ENCODE data around the gene PTPRM.

PTPRM gene

GRCh38 chr18:7726522-7726921 lies 159.4 kb downstream of the PTPRM start:
- Histone ChIP-seq H3K9me3 (no peaks in the 10 kb centered on the region), H3K4me3 (no peak overlapping the region), H3K27me3 (no peaks in the 10 kb centered on the region), H3K4me1 (peaks cover 0 to 22% (median 4%) of the 10 kb centered on the region in 4 donors), H3K36me3 (no peaks in the 10 kb centered on the region), H3K27ac (no peak overlapping the region)
- no peak for TF ChIP-seq CTCF (IDR thresholded peaks at IDR 0.05)
- DNase-seq: no peak
- intact Hi-C loops (cut with DNase I; ENCODE audit: low total_unique reads): no loop called here

GRCh38 chr18:7727361-7728076 lies 160.4 kb downstream of the PTPRM start:
- Histone ChIP-seq H3K36me3 (no peaks in the 10 kb centered on the region), H3K4me3 (no peak overlapping the region), H3K9me3 (no peaks in the 10 kb centered on the region), H3K4me1 (peaks cover 0 to 22% (median 4%) of the 10 kb centered on the region in 4 donors), H3K27me3 (no peaks in the 10 kb centered on the region), H3K27ac (no peak overlapping the region)
- DNase-seq: no peak
- no peak for TF ChIP-seq CTCF (IDR thresholded peaks at IDR 0.05)
- intact Hi-C loops (cut with DNase I; ENCODE audit: low total_unique reads): no loop called here

- Histone ChIP-seq H3K27me3 (no peaks in the 10 kb centered on the region), H3K9me3 (no peaks in the 10 kb centered on the region), H3K4me3 (no peak overlapping the region), H3K27ac (no peak overlapping the region), H3K4me1 (peaks cover 0 to 22% (median 4%) of the 10 kb centered on the region in 4 donors), H3K36me3 (no peaks in the 10 kb centered on the region)
- DNase-seq: no peak
- TF ChIP-seq CTCF (IDR thresholded peaks at IDR 0.05): no peak
- intact Hi-C loops (cut with DNase I; ENCODE audit: low total_unique reads): no loop called here
Measured at GRCh38 chr18:7728297-7728696, 161.2 kb downstream of the PTPRM start.

- DNase-seq: no peak
- no peaks in the 10 kb centered on the region for H3K9me3 ChIP-seq
- H3K27ac ChIP-seq: no peak overlapping the region
- no peak for TF ChIP-seq CTCF (IDR thresholded peaks at IDR 0.05)
- no peaks in the 10 kb centered on the region for H3K27me3 ChIP-seq
- intact Hi-C loops (cut with DNase I; ENCODE audit: low total_unique reads): no loop called here
- no peaks in the 10 kb centered on the region for H3K36me3 ChIP-seq
- no peak overlapping the region for H3K4me3 ChIP-seq
- H3K4me1 ChIP-seq: peaks cover 0 to 23% (median 4%) of the 10 kb centered on the region in 4 donors
Measured at GRCh38 chr18:7729868-7730267, 162.8 kb downstream of the PTPRM start.

- intact Hi-C loops (cut with DNase I; ENCODE audit: low total_unique reads): no loop called here
- no peak overlapping the region for H3K27ac ChIP-seq
Measured at GRCh38 chr18:7730682-7731081, 163.6 kb downstream of the PTPRM start.

More at GRCh38 chr18:7730682-7731081, 163.6 kb downstream of the PTPRM start:
- TF ChIP-seq CTCF (IDR thresholded peaks at IDR 0.05): no peak
- Histone ChIP-seq H3K4me1 (peaks cover 0 to 29% (median 4%) of the 10 kb centered on the region in 4 donors), H3K9me3 (no peaks in the 10 kb centered on the region), H3K4me3 (no peak overlapping the region), H3K27me3 (no peaks in the 10 kb centered on the region), H3K36me3 (no peaks in the 10 kb centered on the region)
- no peak for DNase-seq

Data from tibial artery (tissue), 4 donors.